H1 (cell line): ENCODE measurements around the gene GEN1. TPM values are rescaled to one million over a fixed set of nuclear protein-coding genes. Genes with fewer than 3 reads are reported as not detected.

Experiments used
- CHD1 ChIP-seq: IDR thresholded peaks from 2 replicates; pipeline ENCODE4 v1.6.1; 2012; ENCODE audit warnings: low read depth, low read length, improper control_type of control experiment
- JUND ChIP-seq: IDR thresholded peaks from 2 replicates; pipeline ENCODE4 v1.6.1; 2011; ENCODE audit warnings: mild to moderate bottlenecking, improper control_type of control experiment, low read length
- RAD21 ChIP-seq, 2 experiments: IDR thresholded peaks in 1 of 2; conservative IDR thresholded peaks in 1 of 2; 2 replicates each; pipeline ENCODE4 v1.6.1; 2011; ENCODE audit warnings: low read depth in 2 of 2, low read length in 2 of 2, improper control_type of control experiment in 1 of 2, inconsistent platforms in 1 of 2, mild to moderate bottlenecking in 1 of 2, moderate library complexity in 1 of 2
- RBBP5 ChIP-seq: IDR thresholded peaks from 2 replicates; pipeline ENCODE4 v1.7.1; 2012; ENCODE audit warnings: low read depth, mild to moderate bottlenecking, inconsistent platforms, low read length, moderate library complexity, borderline replicate concordance
- SP2 ChIP-seq: IDR thresholded peaks from 2 replicates; pipeline ENCODE4 v1.6.1; 2012; ENCODE audit warnings: mild to moderate bottlenecking, low read length, inconsistent platforms
- TAF1 ChIP-seq: IDR thresholded peaks from 2 replicates; pipeline ENCODE4 v1.6.1; 2011; ENCODE audit warnings: mild to moderate bottlenecking, low read depth, low read length
- TAF7 ChIP-seq: optimal IDR thresholded peaks from 2 replicates; pipeline ENCODE3; 2011; ENCODE audit warnings: low read depth, mild to moderate bottlenecking, inconsistent platforms, low read length, moderate library complexity, borderline replicate concordance
- polyA plus RNA-seq, 7 experiments: library from polyadenylated mRNA; depleted of rRNA in 3 of 7; stranded (reverse) in 5 of 7; unstranded in 2 of 7; fragments of >200 nt in 5 of 7; fragments of 200-250 nt in 2 of 7; gene quantifications; 1 replicate in 5 of 7; 2 replicates in 1 of 7; 4 replicates in 1 of 7; pipeline versions ENCODE4 v1.2.1 to v1.2.3, GENCODE V29; 2011 to 2013; ENCODE audit warnings: missing spikeins in 2 of 7, mixed read lengths in 2 of 7
- total RNA-seq: library from RNA; stranded (reverse); fragmentation: NEBNext Ultra II Directional; extraction: Animal tissue kit (Norgen Biotek cat#: 25700); gene quantifications from 2 replicates; pipeline ENCODE4 v1.2.1, GENCODE V29; 2021
- TF ChIP-seq, protein P1 (sequence below): fragments of 300-600 bp; sonication (generic); IDR thresholded peaks from 2 replicates; pipeline ENCODE4 v1.7.1; 2012; ENCODE audit warnings: low read length, moderate library complexity, mild to moderate bottlenecking, inconsistent platforms; ENCODE audit not compliant: insufficient replicate concordance

The GEN1 gene
- total and polyA plus RNA-seq, 2 of the 8 experiments (the other 6 are each of a cell fraction or from before 2014, with no cell fraction given): 6.9 to 19.2 TPM

DNA sequence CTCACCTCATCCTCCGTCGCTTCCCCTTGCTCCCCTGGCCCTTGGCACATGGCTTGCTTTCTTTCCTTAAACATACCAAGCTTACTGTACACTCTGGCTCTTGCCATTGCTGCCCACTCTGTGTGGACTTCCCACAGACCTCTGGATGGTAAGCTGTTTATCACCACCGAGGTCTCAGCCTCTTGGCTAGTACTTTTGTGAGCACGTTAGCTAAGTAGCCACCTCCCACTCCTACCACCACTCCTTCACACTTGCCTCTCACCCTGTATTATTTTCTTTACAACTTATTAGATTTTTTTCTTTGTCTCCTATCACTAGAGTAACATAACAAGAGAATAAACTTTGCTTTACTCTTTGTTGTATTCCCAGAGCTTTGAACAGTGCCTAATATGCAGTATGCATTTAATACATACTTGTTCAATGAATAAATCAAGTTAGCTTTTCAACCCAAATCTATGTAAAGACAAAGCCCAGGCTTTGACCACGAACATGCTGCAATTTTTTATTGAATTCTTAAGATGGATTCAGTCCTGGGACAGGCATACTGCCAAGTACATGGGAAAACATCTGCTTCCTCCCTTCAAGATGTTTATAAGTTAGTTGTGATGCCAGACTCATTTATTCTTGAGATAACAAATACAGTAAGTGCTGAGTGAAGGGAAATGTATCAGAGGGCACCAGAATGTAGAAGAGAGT lies 37.3 kb downstream of the GEN1 start (continued):
- TF ChIP-seq RBBP5 (no peak), TAF7 (no peak), RAD21 (IDR thresholded peaks at IDR 0.05 in 1 of 2, conservative IDR thresholded peaks at IDR 0.05 in 1 of 2; ENCODE audit: low read depth in 2 of 2, low read length in 2 of 2) (no peak), TAF1 (no peak), JUND (no peak), CHD1 (no peak), SP2 (no peak)
- TF ChIP-seq, protein P1, sequence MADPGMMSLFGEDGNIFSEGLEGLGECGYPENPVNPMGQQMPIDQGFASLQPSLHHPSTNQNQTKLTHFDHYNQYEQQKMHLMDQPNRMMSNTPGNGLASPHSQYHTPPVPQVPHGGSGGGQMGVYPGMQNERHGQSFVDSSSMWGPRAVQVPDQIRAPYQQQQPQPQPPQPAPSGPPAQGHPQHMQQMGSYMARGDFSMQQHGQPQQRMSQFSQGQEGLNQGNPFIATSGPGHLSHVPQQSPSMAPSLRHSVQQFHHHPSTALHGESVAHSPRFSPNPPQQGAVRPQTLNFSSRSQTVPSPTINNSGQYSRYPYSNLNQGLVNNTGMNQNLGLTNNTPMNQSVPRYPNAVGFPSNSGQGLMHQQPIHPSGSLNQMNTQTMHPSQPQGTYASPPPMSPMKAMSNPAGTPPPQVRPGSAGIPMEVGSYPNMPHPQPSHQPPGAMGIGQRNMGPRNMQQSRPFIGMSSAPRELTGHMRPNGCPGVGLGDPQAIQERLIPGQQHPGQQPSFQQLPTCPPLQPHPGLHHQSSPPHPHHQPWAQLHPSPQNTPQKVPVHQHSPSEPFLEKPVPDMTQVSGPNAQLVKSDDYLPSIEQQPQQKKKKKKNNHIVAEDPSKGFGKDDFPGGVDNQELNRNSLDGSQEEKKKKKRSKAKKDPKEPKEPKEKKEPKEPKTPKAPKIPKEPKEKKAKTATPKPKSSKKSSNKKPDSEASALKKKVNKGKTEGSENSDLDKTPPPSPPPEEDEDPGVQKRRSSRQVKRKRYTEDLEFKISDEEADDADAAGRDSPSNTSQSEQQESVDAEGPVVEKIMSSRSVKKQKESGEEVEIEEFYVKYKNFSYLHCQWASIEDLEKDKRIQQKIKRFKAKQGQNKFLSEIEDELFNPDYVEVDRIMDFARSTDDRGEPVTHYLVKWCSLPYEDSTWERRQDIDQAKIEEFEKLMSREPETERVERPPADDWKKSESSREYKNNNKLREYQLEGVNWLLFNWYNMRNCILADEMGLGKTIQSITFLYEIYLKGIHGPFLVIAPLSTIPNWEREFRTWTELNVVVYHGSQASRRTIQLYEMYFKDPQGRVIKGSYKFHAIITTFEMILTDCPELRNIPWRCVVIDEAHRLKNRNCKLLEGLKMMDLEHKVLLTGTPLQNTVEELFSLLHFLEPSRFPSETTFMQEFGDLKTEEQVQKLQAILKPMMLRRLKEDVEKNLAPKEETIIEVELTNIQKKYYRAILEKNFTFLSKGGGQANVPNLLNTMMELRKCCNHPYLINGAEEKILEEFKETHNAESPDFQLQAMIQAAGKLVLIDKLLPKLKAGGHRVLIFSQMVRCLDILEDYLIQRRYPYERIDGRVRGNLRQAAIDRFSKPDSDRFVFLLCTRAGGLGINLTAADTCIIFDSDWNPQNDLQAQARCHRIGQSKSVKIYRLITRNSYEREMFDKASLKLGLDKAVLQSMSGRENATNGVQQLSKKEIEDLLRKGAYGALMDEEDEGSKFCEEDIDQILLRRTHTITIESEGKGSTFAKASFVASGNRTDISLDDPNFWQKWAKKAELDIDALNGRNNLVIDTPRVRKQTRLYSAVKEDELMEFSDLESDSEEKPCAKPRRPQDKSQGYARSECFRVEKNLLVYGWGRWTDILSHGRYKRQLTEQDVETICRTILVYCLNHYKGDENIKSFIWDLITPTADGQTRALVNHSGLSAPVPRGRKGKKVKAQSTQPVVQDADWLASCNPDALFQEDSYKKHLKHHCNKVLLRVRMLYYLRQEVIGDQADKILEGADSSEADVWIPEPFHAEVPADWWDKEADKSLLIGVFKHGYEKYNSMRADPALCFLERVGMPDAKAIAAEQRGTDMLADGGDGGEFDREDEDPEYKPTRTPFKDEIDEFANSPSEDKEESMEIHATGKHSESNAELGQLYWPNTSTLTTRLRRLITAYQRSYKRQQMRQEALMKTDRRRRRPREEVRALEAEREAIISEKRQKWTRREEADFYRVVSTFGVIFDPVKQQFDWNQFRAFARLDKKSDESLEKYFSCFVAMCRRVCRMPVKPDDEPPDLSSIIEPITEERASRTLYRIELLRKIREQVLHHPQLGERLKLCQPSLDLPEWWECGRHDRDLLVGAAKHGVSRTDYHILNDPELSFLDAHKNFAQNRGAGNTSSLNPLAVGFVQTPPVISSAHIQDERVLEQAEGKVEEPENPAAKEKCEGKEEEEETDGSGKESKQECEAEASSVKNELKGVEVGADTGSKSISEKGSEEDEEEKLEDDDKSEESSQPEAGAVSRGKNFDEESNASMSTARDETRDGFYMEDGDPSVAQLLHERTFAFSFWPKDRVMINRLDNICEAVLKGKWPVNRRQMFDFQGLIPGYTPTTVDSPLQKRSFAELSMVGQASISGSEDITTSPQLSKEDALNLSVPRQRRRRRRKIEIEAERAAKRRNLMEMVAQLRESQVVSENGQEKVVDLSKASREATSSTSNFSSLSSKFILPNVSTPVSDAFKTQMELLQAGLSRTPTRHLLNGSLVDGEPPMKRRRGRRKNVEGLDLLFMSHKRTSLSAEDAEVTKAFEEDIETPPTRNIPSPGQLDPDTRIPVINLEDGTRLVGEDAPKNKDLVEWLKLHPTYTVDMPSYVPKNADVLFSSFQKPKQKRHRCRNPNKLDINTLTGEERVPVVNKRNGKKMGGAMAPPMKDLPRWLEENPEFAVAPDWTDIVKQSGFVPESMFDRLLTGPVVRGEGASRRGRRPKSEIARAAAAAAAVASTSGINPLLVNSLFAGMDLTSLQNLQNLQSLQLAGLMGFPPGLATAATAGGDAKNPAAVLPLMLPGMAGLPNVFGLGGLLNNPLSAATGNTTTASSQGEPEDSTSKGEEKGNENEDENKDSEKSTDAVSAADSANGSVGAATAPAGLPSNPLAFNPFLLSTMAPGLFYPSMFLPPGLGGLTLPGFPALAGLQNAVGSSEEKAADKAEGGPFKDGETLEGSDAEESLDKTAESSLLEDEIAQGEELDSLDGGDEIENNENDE: no peak
